Calu3 (cell line): ENCODE measurements around the gene GHDC. TPM values are rescaled to one million over a fixed set of nuclear protein-coding genes. Genes with fewer than 3 reads are reported as not detected.
A peak's percentile ranks its signal among the peaks of the same experiment; 100 is the strongest.

Experiments used
- BruUV-seq: library from RNA; stranded (reverse); fragments of 400-500 nt; replicated peaks from 2 replicates; lab custom pipeline; 2021; lab: Mats Ljungman, UMichigan
- CTCF ChIA-PET: fragments of 300-600 bp; sonication (Branson Sonifier 250); formaldehyde crosslinking; loops from one replicate; lab custom pipeline; 2022; ENCODE audit warnings: antibody characterized with exemption; lab: Charles Lee
- DNase-seq: peaks from one replicate; pipeline ENCODE4 v3.0.0; 2022
- H3K27ac Mint-ChIP-seq: one replicate; pipeline ENCODE4 v1.8.0; 2022; ENCODE audit warnings: mixed read lengths; ENCODE audit not compliant: unreplicated experiment
- H3K27me3 Mint-ChIP-seq: one replicate; pipeline ENCODE4 v1.8.0; 2022; ENCODE audit warnings: mixed read lengths; ENCODE audit not compliant: unreplicated experiment
- H3K36me3 Mint-ChIP-seq: one replicate; pipeline ENCODE4 v1.8.0; 2022; ENCODE audit warnings: mild to moderate bottlenecking, moderate library complexity, mixed read lengths; ENCODE audit not compliant: insufficient read depth, unreplicated experiment
- H3K4me1 Mint-ChIP-seq: one replicate; pipeline ENCODE4 v1.8.0; 2022; ENCODE audit warnings: mild to moderate bottlenecking, low read depth, mixed read lengths; ENCODE audit not compliant: unreplicated experiment
- H3K4me3 Mint-ChIP-seq: one replicate; pipeline ENCODE4 v1.8.0; 2022; ENCODE audit warnings: mild to moderate bottlenecking, low read depth, moderate library complexity, mixed read lengths; ENCODE audit not compliant: unreplicated experiment
- H3K9me3 Mint-ChIP-seq: one replicate; pipeline ENCODE4 v1.8.0; 2022; ENCODE audit warnings: low read depth, mixed read lengths; ENCODE audit not compliant: unreplicated experiment
- intact Hi-C: fragments of 100-400 bp; cut with micrococcal nuclease; formaldehyde crosslinking; loops from one replicate; pipeline ENCODE4 v1.10.0; 2022; ENCODE audit not compliant: unreplicated experiment
- total RNA-seq: library from RNA; stranded (reverse); gene quantifications from 2 replicates; pipeline ENCODE4 v1.2.3, GENCODE V29; 2022
- TF ChIP-seq, protein P1 (sequence below): fragments of 200-600 bp; IDR thresholded peaks from one replicate; pipeline ENCODE4 v1.8.0; 2022; ENCODE audit warnings: antibody characterized with exemption; ENCODE audit not compliant: unreplicated experiment

GHDC gene
- total RNA-seq, 1 experiment from 2014 or later = 37.4 TPM

- Mint-ChIP-seq H3K27ac (no peak overlapping the region), H3K27me3 (no peaks in the 10 kb centered on the region), H3K36me3 (peaks cover 20% of the 10 kb centered on the region), H3K9me3 (no peaks in the 10 kb centered on the region), H3K4me3 (no peak overlapping the region), H3K4me1 (peaks cover 13% of the 10 kb centered on the region)
- BruUV-seq = no TSS peak
- intact Hi-C loops = no loop called here
- TF ChIP-seq, protein P1, sequence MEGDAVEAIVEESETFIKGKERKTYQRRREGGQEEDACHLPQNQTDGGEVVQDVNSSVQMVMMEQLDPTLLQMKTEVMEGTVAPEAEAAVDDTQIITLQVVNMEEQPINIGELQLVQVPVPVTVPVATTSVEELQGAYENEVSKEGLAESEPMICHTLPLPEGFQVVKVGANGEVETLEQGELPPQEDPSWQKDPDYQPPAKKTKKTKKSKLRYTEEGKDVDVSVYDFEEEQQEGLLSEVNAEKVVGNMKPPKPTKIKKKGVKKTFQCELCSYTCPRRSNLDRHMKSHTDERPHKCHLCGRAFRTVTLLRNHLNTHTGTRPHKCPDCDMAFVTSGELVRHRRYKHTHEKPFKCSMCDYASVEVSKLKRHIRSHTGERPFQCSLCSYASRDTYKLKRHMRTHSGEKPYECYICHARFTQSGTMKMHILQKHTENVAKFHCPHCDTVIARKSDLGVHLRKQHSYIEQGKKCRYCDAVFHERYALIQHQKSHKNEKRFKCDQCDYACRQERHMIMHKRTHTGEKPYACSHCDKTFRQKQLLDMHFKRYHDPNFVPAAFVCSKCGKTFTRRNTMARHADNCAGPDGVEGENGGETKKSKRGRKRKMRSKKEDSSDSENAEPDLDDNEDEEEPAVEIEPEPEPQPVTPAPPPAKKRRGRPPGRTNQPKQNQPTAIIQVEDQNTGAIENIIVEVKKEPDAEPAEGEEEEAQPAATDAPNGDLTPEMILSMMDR = no peak
- no peak for DNase-seq
- CTCF ChIA-PET = no interaction called here
These were observed 3.4 kb upstream of the GHDC start for GRCh38 chr17:42197564-42198156.

DNA sequence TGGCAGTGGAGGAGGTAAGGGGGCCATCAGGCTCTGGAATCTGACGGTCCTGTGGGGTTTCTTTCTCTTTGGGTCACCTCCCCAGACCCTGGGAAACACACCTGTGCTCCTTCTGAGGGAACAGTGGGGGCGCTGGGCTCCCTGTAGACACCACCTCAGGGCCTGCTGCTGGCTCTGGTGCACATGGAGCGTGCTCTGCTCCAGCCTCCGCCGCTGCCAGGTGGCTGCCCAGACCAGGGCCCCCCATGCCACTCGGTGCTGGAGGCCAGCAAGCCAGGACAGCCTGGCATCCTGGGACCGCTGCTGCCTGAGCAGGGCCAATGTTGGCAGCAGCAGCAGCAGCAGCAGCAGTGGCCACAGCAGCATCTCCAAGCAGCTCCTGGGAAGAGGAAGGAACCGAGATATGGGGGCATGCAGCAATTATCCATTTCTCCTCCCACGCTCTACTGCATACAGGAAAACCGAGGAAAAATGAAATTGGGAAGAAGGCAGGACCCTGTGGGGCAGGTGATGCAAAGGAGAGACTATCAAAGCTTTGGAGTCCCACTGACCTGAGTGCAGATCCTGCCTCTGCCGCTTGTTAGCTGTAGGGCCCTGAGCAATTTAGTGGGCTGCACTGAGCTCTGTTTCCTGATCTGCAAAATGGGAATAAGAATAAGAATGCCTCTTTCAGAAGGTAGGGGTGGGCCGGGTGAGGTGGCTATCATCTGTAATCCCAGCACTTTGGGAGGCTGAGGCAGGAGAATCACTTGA, 902 bp downstream of the GHDC start:
- H3K9me3 Mint-ChIP-seq = no peaks in the 10 kb centered on the region
- H3K27me3 Mint-ChIP-seq = no peaks in the 10 kb centered on the region
- peak overlapping the region; percentile 61 for H3K27ac Mint-ChIP-seq
- peaks cover 13% of the 10 kb centered on the region for H3K4me1 Mint-ChIP-seq
- H3K36me3 Mint-ChIP-seq = peaks cover 27% of the 10 kb centered on the region
- CTCF ChIA-PET = interaction anchor here (0.6 to 1.7 kb wide), 6 partner anchors 10 to 213 kb away, joined by 3 to 9 read pairs (median 4); no protein-coding TSS in a partner anchor
- intact Hi-C loops = no loop called here
- DNase-seq = no peak
- H3K4me3 Mint-ChIP-seq = peak overlapping the region; percentile 80
- no TSS peak for BruUV-seq
- TF ChIP-seq, protein P1 = no peak

DNA sequence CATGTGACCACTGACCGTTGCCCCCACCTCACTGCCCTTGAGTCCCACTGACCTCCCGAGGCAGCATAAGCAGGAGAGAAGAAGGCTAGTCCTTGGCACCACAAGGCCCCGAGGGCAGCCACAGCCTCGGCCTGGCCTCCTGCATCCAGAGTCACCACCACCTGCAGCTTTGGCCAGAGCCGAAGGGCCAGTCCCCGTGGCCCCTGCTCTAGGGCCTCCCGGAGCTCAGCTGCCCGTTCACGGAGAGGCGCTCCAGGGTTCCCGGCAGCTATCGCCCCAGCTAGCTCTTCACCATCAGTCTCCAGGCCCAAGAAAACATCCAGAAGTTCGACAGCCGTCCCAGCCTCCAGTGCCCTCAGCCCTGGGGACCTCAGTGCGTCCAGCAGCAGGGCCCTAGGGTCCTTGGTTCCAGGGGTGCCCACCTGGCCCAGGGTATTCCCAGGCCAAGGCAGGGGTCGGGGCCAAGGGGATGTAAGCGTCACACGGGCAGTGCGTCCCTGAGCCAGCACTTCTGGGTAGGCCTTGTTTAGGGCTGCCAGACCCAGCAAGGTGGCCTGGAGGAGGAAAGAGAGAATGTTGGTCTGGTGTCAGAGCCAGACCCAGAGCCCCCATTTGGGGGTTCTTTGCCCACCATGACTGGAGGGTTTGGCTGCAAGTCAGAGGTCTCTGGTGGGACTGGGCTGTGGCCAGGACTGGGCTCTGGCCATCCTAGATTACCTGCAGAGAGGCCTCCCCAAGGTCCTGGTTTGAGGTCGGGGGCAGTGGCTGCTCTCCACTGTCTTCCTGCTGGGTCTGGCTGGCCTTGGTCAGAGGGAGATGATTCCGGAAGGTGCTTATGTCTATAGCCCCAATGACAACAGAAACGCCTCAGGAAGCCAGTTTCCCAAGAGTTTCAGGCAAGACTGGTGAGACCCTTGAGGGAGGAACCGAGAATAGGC, 1.8 kb downstream of the GHDC start:
- Mint-ChIP-seq H3K27me3 (no peaks in the 10 kb centered on the region), H3K36me3 (peaks cover 27% of the 10 kb centered on the region), H3K4me3 (peak overlapping the region; percentile 80), H3K9me3 (no peaks in the 10 kb centered on the region), H3K27ac (no peak overlapping the region), H3K4me1 (peaks cover 13% of the 10 kb centered on the region)
- DNase-seq = no peak
- CTCF ChIA-PET = no interaction called here
- intact Hi-C loops = no loop called here
- no TSS peak for BruUV-seq
- TF ChIP-seq, protein P1 = no peak

- no peaks in the 10 kb centered on the region for H3K9me3 Mint-ChIP-seq
- no peaks in the 10 kb centered on the region for H3K27me3 Mint-ChIP-seq
- no TSS peak for BruUV-seq
- no peak overlapping the region for H3K27ac Mint-ChIP-seq
- TF ChIP-seq, protein P1 = no peak
- peaks cover 13% of the 10 kb centered on the region for H3K4me1 Mint-ChIP-seq
- CTCF ChIA-PET = interaction anchor here (0.5 to 0.7 kb wide), 2 partner anchors 8 to 112 kb away, joined by 3 to 4 read pairs; no protein-coding TSS in a partner anchor
- intact Hi-C loops = no loop called here
- H3K4me3 Mint-ChIP-seq = no peak overlapping the region
- no peak for DNase-seq
- peaks cover 27% of the 10 kb centered on the region for H3K36me3 Mint-ChIP-seq
These were observed 3.1 kb downstream of the GHDC start for GRCh38 chr17:42191275-42191608.
